ENCODE results near the gene PAX1.

GRCh38 chr20:21707267-21707666, 1.8 kb downstream of the PAX1 start:
- TF ChIP-seq EP300 (IDR thresholded peaks at IDR 0.05; ENCODE audit: borderline replicate concordance): no peak
- no peak for TF ChIP-seq CEBPB (IDR thresholded peaks at IDR 0.05)
- TF ChIP-seq YY1 (IDR thresholded peaks at IDR 0.05; ENCODE audit: low read depth): no peak
- no peak for TF ChIP-seq USF1 (IDR thresholded peaks at IDR 0.05)
- no peak for TF ChIP-seq FOXM1 (IDR thresholded peaks at IDR 0.05; ENCODE audit: borderline replicate concordance, low read depth)
- TF ChIP-seq TEAD4 (IDR thresholded peaks at IDR 0.05): no peak
- TF ChIP-seq CREB1 (IDR thresholded peaks at IDR 0.05; ENCODE audit: low read depth): no peak
- TF ChIP-seq REST (IDR thresholded peaks at IDR 0.05; ENCODE audit: low read depth): no peak
- no peak for TF ChIP-seq ZBTB7A (IDR thresholded peaks at IDR 0.05; ENCODE audit: low read depth)
- no peak for TF ChIP-seq MAX (IDR thresholded peaks at IDR 0.05)

All from Ishikawa (cell line).